ENCODE results near the gene TRIM28.

GRCh38 chr19:58535857-58536256, 8.0 kb upstream of the TRIM28 start:
- TF ChIP-seq POLR2AphosphoS5 (IDR thresholded peaks at IDR 0.05; ENCODE audit: low read depth, low read length) (no peak), SIN3A (IDR thresholded peaks at IDR 0.05; ENCODE audit: borderline replicate concordance, insufficient read depth, low read length) (no peak), TAF1 (IDR thresholded peaks at IDR 0.05; ENCODE audit: borderline replicate concordance, insufficient read depth, low read length) (no peak), REST (IDR thresholded peaks at IDR 0.05; ENCODE audit: insufficient read depth in 1 of 2, low read depth in 2 of 2, low read length in 2 of 2) (no peak), FOXP2 (optimal IDR thresholded peaks at IDR 0.05; ENCODE audit: borderline replicate concordance, extremely low read depth, extremely low read length, insufficient read depth) (no peak)

Measured in PFSK-1 (cell line).